Uterus (tissue), 4 donors: Measurements from ENCODE around the gene TNFRSF14. TPM values are rescaled to one million over a fixed set of nuclear protein-coding genes. Genes with fewer than 3 reads are reported as not detected.

Experiments used
- DNase-seq, 2 donors: peaks; one replicate each; pipeline ENCODE4 v3.0.0-alpha.2; 2019 to 2020
- H3K27ac ChIP-seq, 2 donors: fragments of 200-600 bp; sonication (generic); 1 replicate in 1 of 2; 2 replicates in 1 of 2; pipeline ENCODE4 v1.5.1; 2016 to 2018
- H3K27me3 ChIP-seq, 2 donors: fragments of 200-600 bp; sonication (generic); one replicate each; pipeline ENCODE4 v1.5.1; 2018 to 2019; ENCODE audit warnings: control low read depth in 1 of 2
- H3K36me3 ChIP-seq, 2 donors: fragments of 200-600 bp; sonication (generic); one replicate each; pipeline ENCODE4 v1.5.1; 2019; ENCODE audit warnings: control low read depth in 1 of 2
- H3K4me1 ChIP-seq, 2 donors: fragments of 200-600 bp; sonication (generic); one replicate each; pipeline ENCODE4 v1.5.1; 2018 to 2019; ENCODE audit warnings: control low read depth in 1 of 2
- H3K4me3 ChIP-seq, 2 donors: fragments of 200-600 bp; sonication (generic); 1 replicate in 1 of 2; 2 replicates in 1 of 2; pipeline ENCODE4 v1.5.1; 2018 to 2019; ENCODE audit warnings: mild to moderate bottlenecking in 1 of 2
- H3K9me3 ChIP-seq, 2 donors: fragments of 200-600 bp; sonication (generic); one replicate each; pipeline ENCODE4 v1.5.1; 2019; ENCODE audit warnings: control low read depth in 1 of 2
- POLR2A ChIP-seq, 2 donors: fragments of 450-650 bp; IDR thresholded peaks; one replicate each; pipeline ENCODE4 v1.6.1; 2016; ENCODE audit warnings: antibody characterized with exemption in 2 of 2, mild to moderate bottlenecking in 1 of 2, moderate library complexity in 1 of 2
- intact Hi-C: fragments of 100-400 bp; cut with DNase I; formaldehyde crosslinking; loops from one replicate; pipeline ENCODE4 v1.15.1; 2023; ENCODE audit warnings: low total_unique reads
- total RNA-seq, 4 donors: library from RNA; depleted of rRNA in 3 of 4; stranded (reverse); fragments of >200 nt in 3 of 4; gene quantifications; one replicate each; pipeline versions ENCODE4 v1.1.0 to v1.2.4, GENCODE V29; 2014 to 2023
- TF ChIP-seq, protein P1 (sequence below), 4 experiments: fragments of 200-600 bp in 2 of 4; fragments of 450-650 bp in 2 of 4; sonication (generic) in 2 of 4; IDR thresholded peaks; one replicate each; pipeline ENCODE4 v1.5.1; 2016 to 2019; ENCODE audit warnings: antibody characterized with exemption in 4 of 4, mild to moderate bottlenecking in 2 of 4, moderate library complexity in 1 of 4
- donor health status: DM: yes; HTN: yes; CAD: no.

The TNFRSF14 gene
- total RNA-seq, 4 donors from 2014 or later = 17.5 to 102 (median 47.7) TPM

DNA sequence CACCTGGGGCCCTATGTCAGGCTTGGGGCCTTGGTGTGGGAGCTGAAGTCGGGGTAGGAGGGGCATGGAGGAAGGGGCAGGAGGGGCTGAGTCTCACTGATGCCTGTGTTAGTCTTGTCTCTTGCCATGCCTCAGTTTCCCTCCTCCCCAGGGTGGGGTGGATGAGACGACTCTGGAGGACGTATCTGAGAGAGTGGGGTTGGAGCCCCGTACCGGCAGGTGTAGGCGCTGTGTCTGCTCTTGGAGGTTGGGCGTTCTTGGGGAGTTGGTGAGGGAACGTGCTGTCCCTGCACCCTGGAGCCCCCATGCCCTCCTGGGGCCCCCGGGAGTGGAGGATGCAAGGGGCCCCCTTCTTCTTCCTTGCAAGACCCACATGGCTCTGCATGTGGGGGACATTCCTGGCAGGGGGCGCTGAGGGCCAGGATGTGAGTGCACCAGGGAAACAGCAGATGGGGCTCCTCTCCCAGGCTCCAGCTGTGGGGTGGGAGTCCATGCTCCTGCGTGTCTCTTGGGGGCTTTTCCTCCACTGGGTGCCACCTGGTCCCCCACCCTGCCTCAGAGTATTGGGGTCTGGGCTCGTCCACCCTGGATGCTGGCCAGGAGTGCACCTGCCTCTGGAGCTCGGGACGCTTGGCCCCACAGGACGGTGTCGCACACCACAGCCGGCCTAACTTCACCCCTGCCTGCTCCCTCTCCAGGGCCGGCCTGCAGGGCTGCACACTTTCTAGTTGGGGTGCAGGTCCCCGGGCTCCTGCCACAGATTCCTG lies 1.4 kb upstream of the TNFRSF14 start:
- H3K27ac ChIP-seq = peak overlapping the region; percentile 88 to 90
- DNase-seq = no peak
- no peaks in the 10 kb centered on the region for H3K36me3 ChIP-seq
- no peaks in the 10 kb centered on the region for H3K9me3 ChIP-seq
- H3K4me1 ChIP-seq = peaks cover 0 to 7% of the 10 kb centered on the region in 2 donors
- TF ChIP-seq, protein P1, sequence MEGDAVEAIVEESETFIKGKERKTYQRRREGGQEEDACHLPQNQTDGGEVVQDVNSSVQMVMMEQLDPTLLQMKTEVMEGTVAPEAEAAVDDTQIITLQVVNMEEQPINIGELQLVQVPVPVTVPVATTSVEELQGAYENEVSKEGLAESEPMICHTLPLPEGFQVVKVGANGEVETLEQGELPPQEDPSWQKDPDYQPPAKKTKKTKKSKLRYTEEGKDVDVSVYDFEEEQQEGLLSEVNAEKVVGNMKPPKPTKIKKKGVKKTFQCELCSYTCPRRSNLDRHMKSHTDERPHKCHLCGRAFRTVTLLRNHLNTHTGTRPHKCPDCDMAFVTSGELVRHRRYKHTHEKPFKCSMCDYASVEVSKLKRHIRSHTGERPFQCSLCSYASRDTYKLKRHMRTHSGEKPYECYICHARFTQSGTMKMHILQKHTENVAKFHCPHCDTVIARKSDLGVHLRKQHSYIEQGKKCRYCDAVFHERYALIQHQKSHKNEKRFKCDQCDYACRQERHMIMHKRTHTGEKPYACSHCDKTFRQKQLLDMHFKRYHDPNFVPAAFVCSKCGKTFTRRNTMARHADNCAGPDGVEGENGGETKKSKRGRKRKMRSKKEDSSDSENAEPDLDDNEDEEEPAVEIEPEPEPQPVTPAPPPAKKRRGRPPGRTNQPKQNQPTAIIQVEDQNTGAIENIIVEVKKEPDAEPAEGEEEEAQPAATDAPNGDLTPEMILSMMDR (IDR thresholded peaks at IDR 0.05) = peak in 2 of 4 experiments; percentile 34 to 35
- TF ChIP-seq POLR2A (IDR thresholded peaks at IDR 0.05) = no peak
- no peaks in the 10 kb centered on the region for H3K27me3 ChIP-seq
- intact Hi-C loops = no loop called here
- peak overlapping the region in 1 of 2 donors; percentile 82 for H3K4me3 ChIP-seq

- DNase-seq = peak; percentile 83 to 85
- Histone ChIP-seq H3K4me1 (peaks cover 0 to 7% of the 10 kb centered on the region in 2 donors), H3K9me3 (no peaks in the 10 kb centered on the region), H3K36me3 (no peaks in the 10 kb centered on the region), H3K4me3 (peak overlapping the region; percentile 58 to 82), H3K27me3 (no peaks in the 10 kb centered on the region), H3K27ac (peak overlapping the region; percentile 88 to 90)
- intact Hi-C loops = no loop called here
- TF ChIP-seq POLR2A (IDR thresholded peaks at IDR 0.05) = peak; percentile 72 to 73
- TF ChIP-seq, protein P1 (IDR thresholded peaks at IDR 0.05) = peak in 1 of 4 experiments; percentile 11
Observed at GRCh38 chr1:2555634-2556276, 416 bp upstream of the TNFRSF14 start.

DNA sequence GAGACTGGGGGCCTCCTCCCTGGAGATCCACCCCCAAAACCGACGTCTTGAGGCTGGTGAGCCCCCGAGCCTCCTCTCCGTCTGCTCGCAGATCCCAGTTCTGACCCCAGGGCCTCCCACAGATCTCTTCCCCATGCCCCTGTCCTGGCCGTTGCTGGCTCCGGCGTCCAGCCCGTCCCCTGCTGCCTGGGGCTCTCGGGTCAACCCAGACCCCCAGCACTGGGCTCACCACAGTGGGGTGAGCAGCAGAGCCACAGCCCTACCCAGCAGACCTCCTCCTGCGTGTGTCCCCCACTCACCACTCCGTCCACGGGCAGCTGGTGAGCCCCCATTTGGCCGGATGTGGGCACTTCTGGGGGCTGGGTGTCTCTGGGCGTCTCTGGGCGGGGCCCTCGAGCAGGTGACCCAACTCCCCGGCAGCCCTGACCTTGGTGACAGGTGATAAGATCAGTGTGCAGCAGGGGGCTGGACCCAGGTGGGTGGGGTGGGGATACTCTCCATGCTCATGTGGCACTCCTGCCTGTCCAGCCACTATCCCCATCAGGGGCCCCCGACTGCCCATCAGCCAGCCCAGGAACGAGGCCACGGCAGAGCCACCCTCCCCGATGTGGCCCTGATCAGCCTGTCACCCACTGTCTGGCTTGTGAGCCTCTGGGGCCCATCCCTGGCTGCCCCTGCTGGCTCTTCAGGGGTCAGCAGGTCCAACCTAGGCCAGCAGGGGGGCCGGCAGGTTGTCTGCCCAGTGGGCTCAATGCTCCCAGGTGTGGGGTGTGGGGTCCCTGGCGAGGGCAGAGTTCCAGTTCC lies 709 bp downstream of the TNFRSF14 start:
- Histone ChIP-seq H3K9me3 (no peaks in the 10 kb centered on the region), H3K4me1 (peaks cover 0 to 7% of the 10 kb centered on the region in 2 donors), H3K27ac (peak overlapping the region; percentile 88 to 90), H3K4me3 (peak overlapping the region; percentile 58 to 82), H3K36me3 (no peaks in the 10 kb centered on the region), H3K27me3 (no peaks in the 10 kb centered on the region)
- peak in 1 of 2 donors; percentile 36 for DNase-seq
- intact Hi-C loops = no loop called here
- TF ChIP-seq, protein P1 (IDR thresholded peaks at IDR 0.05) = no peak
- no peak for TF ChIP-seq POLR2A (IDR thresholded peaks at IDR 0.05)

DNA sequence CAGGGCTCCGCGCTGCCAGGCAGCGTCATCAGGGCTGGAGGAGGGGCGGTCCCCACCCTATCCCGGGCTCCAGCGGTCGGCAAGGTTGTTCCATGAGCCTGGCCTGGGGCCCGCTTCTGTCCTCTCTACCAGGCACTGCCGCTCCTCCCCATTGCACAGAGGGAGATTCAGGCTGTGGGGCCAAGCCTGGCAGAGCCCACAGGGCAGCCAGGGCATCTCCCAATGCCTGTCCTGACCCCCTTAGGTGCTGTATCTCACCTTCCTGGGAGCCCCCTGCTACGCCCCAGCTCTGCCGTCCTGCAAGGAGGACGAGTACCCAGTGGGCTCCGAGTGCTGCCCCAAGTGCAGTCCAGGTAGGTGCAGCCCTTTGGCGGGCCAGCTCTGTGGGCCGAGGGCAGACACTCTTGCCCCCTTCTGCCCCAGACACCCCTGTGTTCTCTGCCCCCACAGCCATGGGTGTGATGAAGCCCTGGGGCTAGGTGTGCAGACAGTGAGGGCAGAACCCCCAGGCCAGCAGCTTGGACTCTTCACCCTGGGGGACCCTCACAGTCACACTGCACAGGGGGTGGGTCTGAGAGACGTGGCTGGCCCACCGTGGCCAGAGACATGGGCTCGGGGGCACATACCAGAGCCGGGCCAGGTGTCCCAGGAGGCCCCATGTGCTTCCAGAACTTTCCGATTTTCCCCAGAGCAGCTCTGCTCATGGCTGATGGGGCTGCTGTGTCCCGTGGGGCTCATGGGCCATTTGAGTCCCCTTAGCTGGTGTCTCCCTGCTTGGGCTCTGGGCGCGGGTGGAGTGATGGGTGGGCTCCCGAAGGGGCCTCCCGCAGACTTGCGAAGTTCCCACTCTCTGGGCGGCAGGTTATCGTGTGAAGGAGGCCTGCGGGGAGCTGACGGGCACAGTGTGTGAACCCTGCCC lies 1.6 kb downstream of the TNFRSF14 start:
- no peaks in the 10 kb centered on the region for H3K36me3 ChIP-seq
- intact Hi-C loops = no loop called here
- peak overlapping the region; percentile 88 to 90 for H3K27ac ChIP-seq
- peaks cover 0 to 7% of the 10 kb centered on the region in 2 donors for H3K4me1 ChIP-seq
- no peaks in the 10 kb centered on the region for H3K27me3 ChIP-seq
- no peaks in the 10 kb centered on the region for H3K9me3 ChIP-seq
- TF ChIP-seq, protein P1 (IDR thresholded peaks at IDR 0.05) = no peak
- no peak for TF ChIP-seq POLR2A (IDR thresholded peaks at IDR 0.05)
- DNase-seq = no peak
- H3K4me3 ChIP-seq = peak overlapping the region; percentile 58 to 82
